ENCODE data around the gene CD163L1. TPM values are rescaled to one million over a fixed set of nuclear protein-coding genes. Genes with fewer than 3 reads are reported as not detected.

The CD163L1 gene
- total RNA-seq, 1 experiment from 2014 or later, result 27.0 TPM

- no peak for ATAC-seq
- Histone ChIP-seq H3K36me3 (ENCODE audit: control insufficient read depth in 1 of 2, insufficient read depth in 2 of 2, low read length in 2 of 2) (no peaks in the 10 kb centered on the region), H3K27ac (ENCODE audit: low read depth, low read length) (no peak overlapping the region), H3K4me3 (replicated peaks in 1 of 2; ENCODE audit: low read depth in 1 of 2, low read length in 2 of 2) (no peak overlapping the region), H3K4me2 (ENCODE audit: low read length) (no peak overlapping the region), H4K20me1 (ENCODE audit: insufficient read depth) (no peaks in the 10 kb centered on the region), H3K79me2 (ENCODE audit: insufficient read depth, low read length) (no peaks in the 10 kb centered on the region), H2AFZ (ENCODE audit: low read depth, low read length, poor library complexity, severe bottlenecking) (no peak overlapping the region), H3K27me3 (ENCODE audit: insufficient read depth, low read length) (no peaks in the 10 kb centered on the region), H3K9ac (ENCODE audit: low read length) (no peak overlapping the region), H3K4me1 (ENCODE audit: control insufficient read depth in 1 of 2, insufficient read depth in 2 of 2, low read length in 2 of 2) (peaks cover 0 to 11% of the 10 kb centered on the region in 2 experiments; a peak in 2 of 4 replicates), H3K9me2 (ENCODE audit: insufficient read depth) (peaks cover 4% of the 10 kb centered on the region; the same call in 1 of the 2 replicates), H3K9me3 (ENCODE audit: control insufficient read depth in 1 of 2, insufficient read depth in 1 of 2, low read depth in 1 of 2, low read length in 2 of 2) (no peaks in the 10 kb centered on the region)
- TF ChIP-seq JUND (IDR thresholded peaks at IDR 0.05) (no peak), ZNF274 (IDR thresholded peaks at IDR 0.05; ENCODE audit: low read depth, low read length) (no peak), RAD21 (IDR thresholded peaks at IDR 0.05; ENCODE audit: low read depth) (no peak), EGR1 (IDR thresholded peaks at IDR 0.05; ENCODE audit: low read depth) (no peak)
- ChIA-PET CTCF (no interaction called here), POLR2A (no interaction called here), RAD21 (ENCODE audit: low non-redundant PET in 1 of 2, low total read pairs in 2 of 2, uncharacterized antibody in 2 of 2, unreplicated experiment in 2 of 2) (no interaction called here)
- BruUV-seq (replicated peaks), result no TSS peak
- DNase-seq (ENCODE audit: low read depth, low spot score), result no peak
- intact Hi-C loops (cut with micrococcal nuclease), result loop anchor here (2.0 kb wide), 1 partner anchor 264 kb away; no protein-coding TSS in a partner anchor
Measured at GRCh38 chr12:7375145-7375543, 68.8 kb downstream of the CD163L1 start.

- no peaks in the 10 kb centered on the region for H3K9me3 ChIP-seq (ENCODE audit: control insufficient read depth in 1 of 2, insufficient read depth in 1 of 2, low read depth in 1 of 2, low read length in 2 of 2)
- DNase-seq (ENCODE audit: low read depth, low spot score) (peak; percentile 47), ATAC-seq (peak; percentile 96)
- peaks cover 2 to 16% of the 10 kb centered on the region in 2 experiments; a peak in 2 of 4 replicates for H3K4me1 ChIP-seq (ENCODE audit: control insufficient read depth in 1 of 2, insufficient read depth in 2 of 2, low read length in 2 of 2)
- CTCF ChIA-PET, result no interaction called here
- POLR2A ChIA-PET, result no interaction called here
- intact Hi-C loops (cut with micrococcal nuclease), result loop anchor here (1.0 to 5.0 kb wide), 3 partner anchors 86 to 264 kb away; no protein-coding TSS in a partner anchor
- H3K9ac ChIP-seq (ENCODE audit: low read length), result no peak overlapping the region
- no peaks in the 10 kb centered on the region for H4K20me1 ChIP-seq (ENCODE audit: insufficient read depth)
- no peaks in the 10 kb centered on the region for H3K79me2 ChIP-seq (ENCODE audit: insufficient read depth, low read length)
- H3K27ac ChIP-seq (ENCODE audit: low read depth, low read length), result no peak overlapping the region
- H3K9me2 ChIP-seq (ENCODE audit: insufficient read depth), result peaks cover 4% of the 10 kb centered on the region; the same call in 1 of the 2 replicates
- peak overlapping the region; percentile 38 for H2AFZ ChIP-seq (ENCODE audit: low read depth, low read length, poor library complexity, severe bottlenecking)
- H3K4me3 ChIP-seq (replicated peaks in 1 of 2; ENCODE audit: low read depth in 1 of 2, low read length in 2 of 2), result no peak overlapping the region
- RAD21 ChIA-PET (ENCODE audit: low non-redundant PET in 1 of 2, low total read pairs in 2 of 2, uncharacterized antibody in 2 of 2, unreplicated experiment in 2 of 2), result no interaction called here
- no TSS peak for BruUV-seq (replicated peaks)
- no peaks in the 10 kb centered on the region for H3K36me3 ChIP-seq (ENCODE audit: control insufficient read depth in 1 of 2, insufficient read depth in 2 of 2, low read length in 2 of 2)
- TF ChIP-seq TCF7L2 (IDR thresholded peaks at IDR 0.05; ENCODE audit: borderline replicate concordance, extremely low read depth, insufficient read depth, insufficient read length) (peak; percentile 22), CTCF (IDR thresholded peaks at IDR 0.05 in 2 of 3, conservative IDR thresholded peaks at IDR 0.05 in 1 of 3; ENCODE audit: borderline replicate concordance in 1 of 3, insufficient read depth in 1 of 3, low read depth in 2 of 3, low read length in 2 of 3) (peak; percentile 59 to 82 (median 78); a peak in 5 of 6 replicates), FOSL1 (IDR thresholded peaks at IDR 0.05; ENCODE audit: low read depth) (no peak), RAD21 (IDR thresholded peaks at IDR 0.05; ENCODE audit: low read depth) (peak; percentile 77)
- H3K4me2 ChIP-seq (ENCODE audit: low read length), result peak overlapping the region; percentile 29; the same call in 1 of the 2 replicates
- no peaks in the 10 kb centered on the region for H3K27me3 ChIP-seq (ENCODE audit: insufficient read depth, low read length)
Measured at GRCh38 chr12:7374423-7375144, 69.4 kb downstream of the CD163L1 start.

Data from HCT116 (cell line).